Ammon's horn (tissue), 1 donor: Measurements from ENCODE around the gene CXCL13.
"Not testable (repeated sequence)": the region's sequence is repeated elsewhere in the genome, so short reads cannot be mapped to it uniquely, and the experiment has no call there.

ENCODE experiments used
- DNase-seq: peaks from one replicate; pipeline ENCODE4 v3.0.0-alpha.2; 2016; ENCODE audit warnings: low spot score

Gene CXCL13

DNA sequence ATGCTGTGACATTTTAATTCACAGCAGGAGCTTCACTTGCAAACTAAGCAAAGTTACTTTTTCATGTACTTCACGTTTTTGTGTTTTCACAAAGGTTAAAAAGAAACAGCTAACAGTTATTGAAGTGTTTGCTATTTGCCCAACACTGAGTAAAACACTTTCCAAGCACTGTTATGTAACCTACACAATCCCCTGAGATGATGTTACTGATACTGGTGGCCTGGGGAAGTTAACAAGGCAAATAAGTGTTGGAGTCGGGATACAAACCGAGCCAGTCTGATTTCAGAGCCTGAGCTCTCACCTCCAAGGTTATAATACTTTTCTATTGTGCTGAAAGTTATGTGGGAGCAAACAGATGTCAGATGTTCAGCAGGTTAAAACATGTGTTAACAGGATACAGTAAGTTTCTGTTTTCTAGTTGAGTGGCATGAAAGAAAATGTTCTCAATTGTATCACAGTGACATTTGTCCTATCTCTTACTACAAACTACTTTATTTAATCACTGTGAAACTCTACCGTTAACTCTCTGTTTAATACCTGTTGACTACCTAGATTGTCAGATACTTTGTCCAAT lies 3.9 kb upstream of the CXCL13 start:
- DNase-seq: no peak

DNA sequence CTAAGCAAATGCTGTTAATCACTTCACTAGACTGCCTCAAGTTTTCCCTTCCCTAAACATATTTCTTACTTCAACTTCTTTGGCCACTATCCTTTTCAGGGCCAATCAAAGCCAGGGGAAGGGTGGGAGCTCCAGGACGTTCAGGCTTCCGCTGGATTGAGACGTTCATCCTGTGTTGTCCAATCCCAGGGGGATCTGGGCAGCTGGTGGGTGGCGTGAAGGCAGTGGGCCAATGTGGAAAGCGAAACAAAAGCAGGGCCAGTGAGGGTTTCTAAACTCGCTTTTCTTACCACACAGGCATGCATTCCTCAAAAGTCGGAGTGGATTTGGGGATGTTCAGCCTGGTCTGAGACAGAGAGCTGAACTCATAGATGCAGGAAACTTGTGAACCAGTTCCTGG lies 7.6 kb downstream of the CXCL13 start:
- no peak for DNase-seq

DNA sequence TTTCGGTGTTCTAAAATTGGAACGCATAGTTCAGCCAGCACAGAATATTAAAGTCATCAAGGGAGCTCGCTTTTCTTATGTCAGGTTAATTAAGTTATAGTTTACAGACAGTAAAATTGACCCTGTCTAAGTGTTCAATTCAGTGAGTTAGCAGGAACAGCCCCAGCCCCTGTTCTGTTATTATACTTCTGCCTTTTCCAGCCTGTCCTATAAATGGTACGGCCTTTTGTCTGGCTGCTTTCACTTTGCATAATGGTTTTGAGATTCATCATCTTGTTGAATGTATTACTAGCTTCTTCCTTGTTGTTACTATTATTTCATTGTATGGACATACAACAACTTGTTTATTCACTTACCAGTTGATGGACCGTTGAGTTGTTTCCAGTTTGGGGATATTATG lies 9.5 kb downstream of the CXCL13 start:
- DNase-seq: no peak

DNA sequence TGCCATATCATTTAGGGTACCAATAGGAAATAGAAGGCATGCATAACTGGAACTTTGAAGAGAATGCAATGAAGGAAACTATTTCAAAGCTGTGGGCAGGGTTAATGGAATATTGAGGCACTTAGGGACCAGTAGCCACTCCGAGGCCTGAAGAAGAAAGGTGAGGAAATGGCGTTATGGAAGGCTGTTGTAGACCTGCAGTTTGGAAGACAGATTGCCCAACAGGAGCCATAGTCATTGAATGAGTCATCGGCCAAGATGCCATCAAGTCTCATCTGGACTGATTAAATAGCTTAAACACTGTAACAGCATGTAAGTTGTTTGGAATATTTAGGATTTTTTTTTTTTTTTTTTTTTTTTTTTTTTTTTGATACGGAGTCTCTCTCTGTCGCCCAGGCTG lies 11.6 kb downstream of the CXCL13 start:
- no peak for DNase-seq

DNA sequence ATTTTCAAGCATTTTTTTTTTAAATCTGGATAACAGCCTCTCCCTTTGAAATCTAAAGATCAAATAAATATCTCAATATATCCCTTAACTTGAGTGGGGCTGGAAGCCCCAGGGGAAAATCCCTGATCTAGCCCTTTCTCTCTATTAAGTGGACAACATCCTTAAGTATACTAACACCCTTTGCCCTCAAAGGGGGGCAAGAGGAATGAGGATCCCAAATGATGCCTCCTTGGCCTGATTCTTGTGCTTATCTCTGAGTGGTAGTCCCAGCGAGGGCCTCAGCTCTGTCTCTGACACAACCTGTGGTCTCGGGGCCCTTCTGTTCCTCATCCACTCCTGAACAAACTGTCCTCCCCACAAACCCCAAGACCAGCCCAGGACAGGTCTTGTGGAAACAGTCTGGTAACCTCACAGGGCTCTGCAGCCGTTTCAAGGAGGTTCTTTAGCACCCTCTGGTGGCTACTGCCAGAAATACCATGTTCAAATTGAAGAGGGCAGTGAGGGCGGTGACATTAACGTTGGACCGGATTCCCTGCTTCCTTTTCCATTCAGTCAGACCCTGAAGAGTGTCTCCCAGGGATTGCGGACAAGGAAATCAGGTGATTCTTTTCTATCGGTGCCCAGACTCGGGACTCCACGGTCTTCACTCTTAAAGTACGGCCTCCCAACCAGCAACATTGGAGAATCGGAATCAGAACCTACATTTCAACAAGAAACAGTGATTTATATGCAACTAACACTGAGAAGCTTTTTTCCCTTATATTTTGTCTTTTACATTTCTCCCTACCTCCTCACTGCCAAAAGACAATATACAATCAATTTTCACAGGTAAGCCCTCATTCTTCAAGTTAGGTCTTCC lies 13.0 kb downstream of the CXCL13 start:
- peak; percentile 85 for DNase-seq

DNA sequence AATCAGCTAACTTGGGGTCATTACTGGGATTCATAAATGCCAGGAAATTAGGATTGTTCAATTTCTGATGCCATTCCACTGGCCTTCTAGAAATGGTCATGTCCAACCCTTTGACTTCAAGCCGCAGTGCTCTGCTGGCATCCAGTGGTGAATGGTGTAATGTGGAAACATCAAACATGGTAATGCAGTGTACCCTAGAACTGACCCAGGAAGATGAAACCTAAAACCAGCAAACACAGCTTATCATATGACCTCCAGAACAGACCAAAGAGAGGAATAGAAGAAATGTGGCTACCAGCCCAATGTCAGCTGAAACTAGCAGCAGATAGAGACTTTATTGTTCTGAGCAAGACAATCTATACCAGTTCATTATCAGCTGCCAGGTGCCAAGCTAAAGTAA lies 13.8 kb downstream of the CXCL13 start:
- peak; percentile 43 for DNase-seq

DNA sequence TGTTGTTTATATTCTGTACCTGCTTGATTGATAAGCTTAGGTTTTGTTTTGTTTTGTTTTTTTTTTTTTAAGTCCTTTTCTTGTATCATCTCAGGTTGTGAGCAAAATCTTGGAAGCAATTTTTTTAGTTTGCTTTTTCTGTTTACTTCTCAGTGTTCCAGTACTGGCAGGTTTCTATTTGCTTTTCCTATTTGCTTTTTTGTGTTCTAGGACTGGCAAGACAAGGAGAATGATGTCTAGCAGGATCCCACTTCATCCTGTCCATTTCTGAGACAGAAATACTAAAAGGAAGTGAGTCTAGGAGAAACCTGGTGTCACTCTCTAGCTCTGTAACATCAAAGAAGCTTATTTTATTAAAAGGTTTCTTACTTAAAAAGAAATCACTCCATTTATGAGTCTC lies 15.6 kb downstream of the CXCL13 start:
- DNase-seq: no peak

DNA sequence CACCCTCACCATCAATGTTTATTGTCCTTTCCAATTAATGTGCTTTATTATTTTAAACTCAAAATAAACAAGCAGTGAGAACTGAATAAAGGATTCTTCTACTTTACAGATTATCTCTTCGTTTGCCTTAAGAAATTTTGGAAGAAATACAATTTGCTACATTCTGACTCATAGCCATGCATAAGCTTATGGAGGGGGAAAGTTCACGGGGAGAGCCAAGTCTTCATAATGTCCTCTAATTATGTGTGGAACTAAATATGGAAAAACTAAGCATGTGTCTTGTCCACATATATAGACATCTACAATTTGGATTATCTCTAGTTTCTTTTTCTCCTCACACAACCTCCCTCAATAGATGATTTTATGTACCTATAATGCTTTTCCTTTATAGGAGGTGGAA lies 17.5 kb downstream of the CXCL13 start:
- no peak for DNase-seq

DNA sequence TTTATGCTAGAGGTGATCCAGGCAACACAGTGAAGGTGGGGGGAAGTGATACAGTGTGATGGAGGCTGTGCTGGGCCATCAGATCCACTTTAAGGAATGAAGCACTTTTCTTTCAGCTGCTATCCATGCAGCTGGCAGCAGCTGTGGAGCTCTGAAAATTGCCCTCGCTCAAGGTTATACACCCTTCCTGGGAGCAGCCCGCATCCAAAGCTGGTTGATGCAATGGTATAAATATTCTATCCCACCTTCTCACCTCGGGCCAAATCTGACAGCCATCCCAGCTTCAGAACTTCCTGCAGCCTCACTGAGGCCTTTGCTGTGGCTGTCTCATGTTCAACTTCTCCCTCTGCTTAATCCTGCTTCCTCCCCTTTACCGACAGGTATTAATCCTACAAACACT lies 18.6 kb downstream of the CXCL13 start:
- no peak for DNase-seq

DNA sequence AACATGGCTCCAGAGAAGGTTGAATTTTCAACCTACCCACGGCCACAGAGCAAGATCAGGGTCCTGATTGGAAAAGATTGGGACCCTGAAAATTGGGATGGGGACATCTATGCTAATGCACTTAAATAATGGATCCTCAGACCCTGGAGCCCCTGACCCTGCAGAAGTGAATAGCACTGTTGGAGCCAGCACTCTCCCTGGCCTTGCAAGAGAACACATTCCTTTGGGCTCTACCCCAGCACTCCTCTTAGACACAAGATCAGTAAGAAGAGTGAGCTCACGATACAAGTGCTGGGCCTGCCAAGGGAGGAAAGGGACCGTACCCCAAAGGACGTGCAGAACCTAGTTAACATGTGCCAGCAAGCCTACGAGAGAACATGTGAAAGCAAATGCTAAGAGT lies 19.9 kb downstream of the CXCL13 start:
- DNase-seq: no peak

DNA sequence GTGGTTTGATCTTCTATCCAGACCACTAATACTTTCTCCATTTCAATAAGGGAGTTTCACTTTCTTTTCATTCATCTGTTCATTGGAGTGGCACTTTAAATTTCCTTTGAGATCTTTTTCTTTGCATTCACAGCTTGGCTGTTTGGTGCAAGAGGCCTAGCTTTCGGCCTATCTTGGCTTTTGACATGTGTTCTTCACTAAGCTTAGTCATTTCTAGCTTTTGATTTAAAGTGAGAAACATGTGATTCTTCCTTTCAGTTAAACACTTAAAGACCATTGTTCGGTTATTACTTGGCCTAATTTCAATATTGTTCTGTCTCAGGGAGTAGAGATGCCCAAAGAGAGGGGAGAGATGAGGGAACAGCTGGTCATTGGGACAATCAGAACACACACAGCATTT lies 24.3 kb downstream of the CXCL13 start:
- no peak for DNase-seq

DNA sequence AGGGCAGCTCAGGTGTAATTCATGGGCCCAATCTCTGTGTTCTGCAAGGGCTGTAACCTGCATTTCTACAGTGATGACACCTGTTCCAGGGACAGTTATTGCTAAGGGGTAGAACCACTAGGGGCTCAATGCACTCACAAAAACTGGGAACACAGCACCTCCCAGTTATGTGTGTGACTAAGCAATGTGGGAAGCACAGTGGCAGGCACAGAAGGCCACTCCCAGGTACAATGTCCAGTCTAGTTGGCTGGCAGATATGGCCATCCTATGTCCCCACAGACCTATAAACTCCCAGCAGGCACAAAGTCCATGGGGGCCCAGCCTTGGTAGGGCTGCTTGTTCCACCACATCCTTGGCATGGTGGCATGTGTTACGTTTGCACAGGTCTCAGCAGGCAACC lies 25.7 kb downstream of the CXCL13 start:
- no peak for DNase-seq

DNA sequence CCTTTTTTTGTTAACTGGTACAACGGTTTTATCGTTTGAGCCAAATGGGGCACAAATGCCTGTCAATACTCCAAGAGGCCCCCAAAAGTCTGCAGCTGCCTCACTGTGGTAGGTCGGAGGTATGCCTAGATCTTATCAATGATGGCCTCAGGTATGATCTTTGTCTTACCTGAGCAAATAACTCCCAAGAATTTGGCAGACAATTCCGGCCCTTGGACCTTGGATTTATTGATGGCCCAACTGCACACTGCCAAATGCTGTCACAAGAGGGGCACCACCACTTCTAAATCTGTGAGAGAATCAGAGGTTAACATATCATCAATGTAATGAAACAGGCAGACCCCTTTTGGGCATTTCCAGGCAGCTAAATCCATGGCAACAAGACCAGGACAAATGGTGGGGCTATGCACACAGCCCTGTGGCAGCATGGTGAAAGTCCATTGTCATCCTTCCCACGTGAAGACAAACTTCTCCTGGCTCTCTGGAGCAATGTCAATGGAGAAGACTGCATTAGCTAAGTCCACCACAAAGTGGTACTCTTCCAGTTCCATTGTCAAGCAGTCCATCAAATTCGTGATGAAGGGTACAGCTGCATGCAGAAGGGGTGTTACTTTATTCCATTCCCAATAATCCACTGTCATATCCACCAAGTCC lies 28.6 kb downstream of the CXCL13 start:
- DNase-seq: no peak

DNA sequence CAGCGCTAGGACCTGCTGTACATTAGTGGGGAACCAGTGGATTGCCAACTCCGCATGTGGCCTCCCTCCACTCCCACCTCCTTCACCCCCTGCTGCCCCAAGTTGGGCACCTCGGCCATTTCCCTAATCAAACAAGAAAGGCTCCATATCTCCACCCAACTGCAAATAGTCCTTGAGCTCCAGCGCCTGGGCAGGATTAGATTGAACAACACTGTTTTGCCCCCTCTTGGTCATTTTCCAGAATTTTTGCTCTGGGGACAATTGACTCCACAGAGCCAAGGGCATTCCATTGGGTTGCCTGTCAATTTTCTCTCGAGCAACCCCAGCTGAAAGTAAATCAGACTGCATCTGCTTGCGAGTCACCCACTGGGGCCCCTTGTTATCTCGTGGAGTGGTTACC lies 29.6 kb downstream of the CXCL13 start:
- no peak for DNase-seq

DNA sequence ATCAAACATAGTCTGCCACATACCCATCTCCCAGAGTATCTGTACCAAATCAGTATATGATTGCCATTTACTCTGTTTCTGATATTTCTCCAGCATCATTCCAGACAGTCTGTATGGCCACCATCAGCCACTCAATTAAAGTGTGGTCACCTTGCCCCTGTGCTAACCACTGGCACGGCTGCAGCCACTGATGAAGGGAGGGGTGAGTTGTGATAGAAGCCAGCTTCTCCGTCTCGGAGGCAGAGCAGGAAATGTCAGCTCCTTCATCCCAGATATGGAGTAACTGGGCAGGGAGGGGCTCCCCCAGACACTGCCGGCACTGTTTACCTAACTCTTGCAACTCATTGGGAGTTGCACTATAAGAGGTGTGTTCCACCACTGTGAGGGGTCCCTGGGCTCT lies 30.3 kb downstream of the CXCL13 start:
- DNase-seq: no peak

DNA sequence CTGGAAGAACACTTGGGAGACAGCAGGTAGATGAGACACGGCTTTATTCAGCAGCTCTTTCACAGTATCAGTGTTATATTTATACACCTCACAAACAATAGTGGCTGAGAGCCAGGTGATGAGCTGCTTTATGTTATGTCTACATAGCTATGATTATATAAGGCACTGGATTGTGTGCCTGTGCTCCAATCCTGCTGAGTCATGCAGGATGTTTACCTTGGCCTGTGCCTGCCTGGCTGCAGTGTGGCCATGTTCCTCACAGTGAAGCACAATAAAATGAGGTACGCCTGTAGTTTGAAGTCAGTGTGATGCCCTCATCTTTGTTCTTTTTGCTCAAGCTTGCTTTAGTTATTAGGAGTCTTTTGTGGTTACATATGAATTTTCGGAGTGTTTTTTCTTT lies 31.3 kb downstream of the CXCL13 start:
- DNase-seq: no peak

DNA sequence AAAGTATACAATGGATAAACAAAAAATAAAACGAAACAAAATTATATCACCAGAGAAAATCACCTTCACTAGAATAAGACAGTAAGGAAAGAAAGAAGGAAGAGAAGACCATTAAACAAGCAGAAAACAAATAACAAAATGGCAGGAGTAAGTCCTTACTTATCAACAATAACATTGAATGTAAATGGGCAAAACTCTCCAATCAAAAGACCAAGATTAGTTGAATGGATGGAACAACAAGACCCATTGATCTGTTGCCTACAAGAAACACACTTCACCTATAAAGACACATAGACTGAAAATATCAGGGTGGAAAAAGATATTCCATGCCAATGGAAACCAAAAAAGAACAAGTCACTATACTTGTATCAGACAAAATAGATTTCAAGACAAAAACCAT lies 38.4 kb downstream of the CXCL13 start:
- not testable (repeated sequence) for DNase-seq

DNA sequence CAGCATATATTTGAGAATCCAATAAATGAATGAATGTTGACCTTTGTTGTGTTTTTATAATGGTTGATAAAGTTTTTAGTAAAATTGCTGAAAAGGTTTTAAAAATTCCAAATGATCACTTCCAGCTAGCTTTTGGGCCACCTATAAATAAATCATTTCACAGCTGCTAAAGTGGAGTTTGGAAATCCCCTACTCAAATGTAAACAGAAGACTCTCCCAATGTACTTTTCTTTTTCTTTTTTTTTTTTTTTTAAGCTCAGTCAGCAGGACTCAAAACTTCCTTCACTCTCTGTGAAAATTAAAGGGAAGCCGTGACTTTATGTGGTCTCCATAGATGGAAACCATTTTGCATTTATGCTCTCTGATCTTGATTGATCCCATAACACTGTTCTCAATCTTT lies 45.2 kb downstream of the CXCL13 start:
- no peak for DNase-seq

DNA sequence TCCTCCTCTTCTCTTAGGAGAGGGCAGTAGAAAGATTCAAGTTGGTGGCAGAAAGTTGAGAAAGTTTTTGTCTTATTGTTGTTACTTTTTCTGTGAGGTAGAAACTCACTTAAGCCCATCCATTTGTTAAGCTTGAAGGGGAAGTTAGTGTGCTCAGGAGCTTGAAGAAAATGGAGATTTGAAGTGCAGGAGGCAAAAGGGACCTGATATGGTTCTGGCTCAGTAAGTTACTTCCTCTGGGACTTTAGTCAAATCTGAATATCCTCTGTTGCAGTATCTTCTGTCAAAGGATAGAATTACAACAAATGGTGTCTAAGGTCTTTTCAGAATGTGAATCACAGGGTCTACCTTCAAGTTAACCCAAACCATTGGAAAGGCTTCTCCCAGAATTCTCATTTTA lies 46.2 kb downstream of the CXCL13 start:
- DNase-seq: no peak

DNA sequence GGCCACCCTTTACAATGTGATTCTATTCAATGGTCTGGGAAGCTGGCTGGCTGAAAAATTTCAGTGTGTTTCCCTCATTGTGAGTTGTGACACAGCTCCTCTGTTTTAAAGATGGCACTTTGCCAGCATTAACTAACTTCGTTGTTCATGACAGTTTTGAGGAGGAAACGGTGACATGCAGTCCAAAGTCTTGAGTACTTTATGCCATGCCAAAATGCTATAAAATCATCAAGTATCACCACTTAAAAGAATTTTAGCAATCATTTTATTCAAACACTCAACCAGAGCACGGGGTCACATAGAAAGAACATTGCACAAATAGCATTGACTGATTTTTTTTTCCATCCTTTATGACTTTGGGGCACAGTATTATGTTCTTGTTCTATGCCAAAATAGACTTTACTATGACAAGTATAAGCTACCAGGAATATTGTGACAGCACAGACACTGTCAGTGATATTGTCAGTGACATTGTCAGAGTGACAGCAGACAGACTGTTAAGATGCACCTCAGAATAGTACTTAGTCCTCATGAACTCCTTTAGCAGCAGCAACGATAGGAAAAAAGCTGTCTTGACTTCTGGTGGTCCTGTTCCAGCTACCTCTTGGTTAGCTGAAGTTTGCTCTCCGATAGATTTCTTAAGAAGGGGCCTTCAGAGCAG lies 46.7 kb downstream of the CXCL13 start:
- peak; percentile 53 for DNase-seq

DNA sequence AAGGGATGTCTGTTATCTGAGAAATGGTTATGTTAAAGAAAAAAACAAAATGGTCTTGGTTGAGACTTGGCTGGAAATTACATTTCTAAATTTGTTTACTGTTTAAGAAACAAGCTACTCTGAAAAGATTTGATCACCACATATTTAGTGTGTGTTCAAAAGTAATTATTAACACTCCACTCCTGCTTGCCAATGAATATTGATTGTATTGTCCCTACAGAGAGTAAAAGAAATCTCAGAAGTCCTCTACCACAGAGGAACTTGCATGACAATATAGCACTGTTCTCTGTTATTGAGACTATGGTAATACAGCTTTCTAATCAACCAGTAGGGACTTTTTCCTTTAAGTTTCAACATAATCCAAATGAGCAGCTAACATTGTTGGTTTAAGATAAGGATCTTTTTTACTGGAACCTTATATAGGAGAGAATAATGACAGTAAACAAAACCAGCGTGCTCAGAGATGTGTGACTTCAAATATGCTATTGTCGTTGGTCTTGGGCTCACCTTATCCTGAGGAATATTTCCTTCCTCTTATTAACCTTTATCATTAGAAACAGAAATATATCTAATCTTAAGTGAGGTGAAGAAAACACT lies 47.6 kb downstream of the CXCL13 start:
- DNase-seq: no peak

DNA sequence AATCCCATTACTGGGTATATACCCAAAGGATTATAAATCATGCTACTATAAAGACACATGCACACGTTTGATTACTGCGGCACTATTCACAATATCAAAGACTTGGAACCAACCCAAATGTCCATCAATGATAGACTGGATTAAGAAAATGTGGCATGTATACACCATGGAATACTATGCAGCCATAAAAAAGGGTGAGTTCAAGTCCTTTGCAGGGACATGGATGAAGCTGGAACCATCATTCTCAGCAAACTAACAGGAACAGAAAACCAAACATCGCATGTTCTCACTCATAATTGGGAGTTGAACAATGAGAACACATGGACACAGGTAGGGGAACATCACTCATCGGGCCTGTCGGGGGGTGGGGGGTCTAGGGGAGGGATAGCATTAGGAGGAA lies 54.7 kb downstream of the CXCL13 start:
- not testable (repeated sequence) for DNase-seq
